ENCODE data around the gene CUL4A. TPM values are rescaled to one million over a fixed set of nuclear protein-coding genes. Genes with fewer than 3 reads are reported as not detected.

Gene CUL4A
- total and polyA plus RNA-seq, 2 experiments from 2014 or later: 67.5 to 195 TPM

- DNase-seq (ENCODE audit: low spot score): no peak
- Mint-ChIP-seq H3K27ac (no peak overlapping the region), H3K36me3 (ENCODE audit: low read depth) (peaks cover 3% of the 10 kb centered on the region; the same call in 2 of the 3 replicates), H3K9me3 (no peaks in the 10 kb centered on the region), H3K4me3 (no peak overlapping the region), H3K4me1 (no peaks in the 10 kb centered on the region), H3K27me3 (ENCODE audit: insufficient read depth, low read depth, poor library complexity) (no peaks in the 10 kb centered on the region)
- ATAC-seq: no peak
- Histone ChIP-seq H3F3A (replicated peaks; ENCODE audit: low read depth) (no peaks in the 10 kb centered on the region), H4K20me1 (replicated peaks; ENCODE audit: insufficient read depth) (peaks cover 12% of the 10 kb centered on the region), H2AFZ (no peak overlapping the region), H3K4me3 (no peak overlapping the region), H3K4me2 (no peak overlapping the region), H3K4me1 (ENCODE audit: insufficient read depth) (no peaks in the 10 kb centered on the region), H3K9me2 (ENCODE audit: insufficient read depth) (no peaks in the 10 kb centered on the region), H3K79me2 (replicated peaks; ENCODE audit: insufficient read depth) (peaks cover 96% of the 10 kb centered on the region), H3K36me3 (ENCODE audit: insufficient read depth) (no peaks in the 10 kb centered on the region), H3K27me3 (ENCODE audit: insufficient read depth) (no peaks in the 10 kb centered on the region), H3K27ac (ENCODE audit: low read depth) (no peak overlapping the region)
- TF ChIP-seq ZNF462 (CRISPR knock-in tag; IDR thresholded peaks at IDR 0.05) (no peak), NANOG (IDR thresholded peaks at IDR 0.05; ENCODE audit: borderline replicate concordance) (no peak), STAT1 (IDR thresholded peaks at IDR 0.05; ENCODE audit: unreplicated experiment) (no peak), POLR2AphosphoS5 (IDR thresholded peaks at IDR 0.05; ENCODE audit: low read depth) (no peak), ZNF331 (CRISPR knock-in tag; IDR thresholded peaks at IDR 0.05; ENCODE audit: low read depth) (no peak), ZNF114 (CRISPR knock-in tag; IDR thresholded peaks at IDR 0.05) (no peak), JUNB (IDR thresholded peaks at IDR 0.05; ENCODE audit: unreplicated experiment) (no peak), ETS1 (IDR thresholded peaks at IDR 0.05) (no peak), CREB1 (CRISPR knock-in tag; IDR thresholded peaks at IDR 0.05; ENCODE audit: low read depth) (no peak), EZH2 (IDR thresholded peaks at IDR 0.05; ENCODE audit: low read depth, unreplicated experiment) (no peak), CTCF (conservative IDR thresholded peaks at IDR 0.05; ENCODE audit: low read depth in 2 of 2) (no peak), EZH2phosphoT487 (IDR thresholded peaks at IDR 0.05; ENCODE audit: unreplicated experiment) (no peak)
- TF ChIP-seq, protein P1, sequence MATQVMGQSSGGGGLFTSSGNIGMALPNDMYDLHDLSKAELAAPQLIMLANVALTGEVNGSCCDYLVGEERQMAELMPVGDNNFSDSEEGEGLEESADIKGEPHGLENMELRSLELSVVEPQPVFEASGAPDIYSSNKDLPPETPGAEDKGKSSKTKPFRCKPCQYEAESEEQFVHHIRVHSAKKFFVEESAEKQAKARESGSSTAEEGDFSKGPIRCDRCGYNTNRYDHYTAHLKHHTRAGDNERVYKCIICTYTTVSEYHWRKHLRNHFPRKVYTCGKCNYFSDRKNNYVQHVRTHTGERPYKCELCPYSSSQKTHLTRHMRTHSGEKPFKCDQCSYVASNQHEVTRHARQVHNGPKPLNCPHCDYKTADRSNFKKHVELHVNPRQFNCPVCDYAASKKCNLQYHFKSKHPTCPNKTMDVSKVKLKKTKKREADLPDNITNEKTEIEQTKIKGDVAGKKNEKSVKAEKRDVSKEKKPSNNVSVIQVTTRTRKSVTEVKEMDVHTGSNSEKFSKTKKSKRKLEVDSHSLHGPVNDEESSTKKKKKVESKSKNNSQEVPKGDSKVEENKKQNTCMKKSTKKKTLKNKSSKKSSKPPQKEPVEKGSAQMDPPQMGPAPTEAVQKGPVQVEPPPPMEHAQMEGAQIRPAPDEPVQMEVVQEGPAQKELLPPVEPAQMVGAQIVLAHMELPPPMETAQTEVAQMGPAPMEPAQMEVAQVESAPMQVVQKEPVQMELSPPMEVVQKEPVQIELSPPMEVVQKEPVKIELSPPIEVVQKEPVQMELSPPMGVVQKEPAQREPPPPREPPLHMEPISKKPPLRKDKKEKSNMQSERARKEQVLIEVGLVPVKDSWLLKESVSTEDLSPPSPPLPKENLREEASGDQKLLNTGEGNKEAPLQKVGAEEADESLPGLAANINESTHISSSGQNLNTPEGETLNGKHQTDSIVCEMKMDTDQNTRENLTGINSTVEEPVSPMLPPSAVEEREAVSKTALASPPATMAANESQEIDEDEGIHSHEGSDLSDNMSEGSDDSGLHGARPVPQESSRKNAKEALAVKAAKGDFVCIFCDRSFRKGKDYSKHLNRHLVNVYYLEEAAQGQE (IDR thresholded peaks at IDR 0.05; ENCODE audit: unreplicated experiment): no peak
Observed at GRCh38 chr13:113304121-113304520, 94.7 kb downstream of the CUL4A start.
